ES-I3 (cell line): ENCODE data around the gene MTHFSD.

Experiments
- H3K36me3 ChIP-seq: 2 replicates; pipeline ENCODE4 v1.6.1; 2013; ENCODE audit warnings: mild to moderate bottlenecking, low read length, control low read depth, moderate library complexity; ENCODE audit not compliant: insufficient read depth
- H3K4me1 ChIP-seq: 2 replicates; pipeline ENCODE4 v1.6.1; 2013; ENCODE audit warnings: mild to moderate bottlenecking, control low read depth, low read length; ENCODE audit not compliant: insufficient read depth
- H3K9ac ChIP-seq: 2 replicates; pipeline ENCODE4 v1.6.1; 2013; ENCODE audit warnings: low read depth, mild to moderate bottlenecking, low read length, moderate library complexity
- H3K9me3 ChIP-seq: 2 replicates; pipeline ENCODE4 v1.6.1; 2013; ENCODE audit warnings: mild to moderate bottlenecking, low read length, moderate library complexity; ENCODE audit not compliant: control insufficient read depth, insufficient read depth

The MTHFSD gene, protein sequence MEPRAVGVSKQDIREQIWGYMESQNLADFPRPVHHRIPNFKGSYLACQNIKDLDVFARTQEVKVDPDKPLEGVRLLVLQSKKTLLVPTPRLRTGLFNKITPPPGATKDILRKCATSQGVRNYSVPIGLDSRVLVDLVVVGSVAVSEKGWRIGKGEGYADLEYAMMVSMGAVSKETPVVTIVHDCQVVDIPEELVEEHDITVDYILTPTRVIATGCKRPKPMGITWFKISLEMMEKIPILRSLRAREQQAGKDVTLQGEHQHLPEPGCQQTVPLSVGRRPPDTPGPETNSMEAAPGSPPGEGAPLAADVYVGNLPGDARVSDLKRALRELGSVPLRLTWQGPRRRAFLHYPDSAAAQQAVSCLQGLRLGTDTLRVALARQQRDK

DNA sequence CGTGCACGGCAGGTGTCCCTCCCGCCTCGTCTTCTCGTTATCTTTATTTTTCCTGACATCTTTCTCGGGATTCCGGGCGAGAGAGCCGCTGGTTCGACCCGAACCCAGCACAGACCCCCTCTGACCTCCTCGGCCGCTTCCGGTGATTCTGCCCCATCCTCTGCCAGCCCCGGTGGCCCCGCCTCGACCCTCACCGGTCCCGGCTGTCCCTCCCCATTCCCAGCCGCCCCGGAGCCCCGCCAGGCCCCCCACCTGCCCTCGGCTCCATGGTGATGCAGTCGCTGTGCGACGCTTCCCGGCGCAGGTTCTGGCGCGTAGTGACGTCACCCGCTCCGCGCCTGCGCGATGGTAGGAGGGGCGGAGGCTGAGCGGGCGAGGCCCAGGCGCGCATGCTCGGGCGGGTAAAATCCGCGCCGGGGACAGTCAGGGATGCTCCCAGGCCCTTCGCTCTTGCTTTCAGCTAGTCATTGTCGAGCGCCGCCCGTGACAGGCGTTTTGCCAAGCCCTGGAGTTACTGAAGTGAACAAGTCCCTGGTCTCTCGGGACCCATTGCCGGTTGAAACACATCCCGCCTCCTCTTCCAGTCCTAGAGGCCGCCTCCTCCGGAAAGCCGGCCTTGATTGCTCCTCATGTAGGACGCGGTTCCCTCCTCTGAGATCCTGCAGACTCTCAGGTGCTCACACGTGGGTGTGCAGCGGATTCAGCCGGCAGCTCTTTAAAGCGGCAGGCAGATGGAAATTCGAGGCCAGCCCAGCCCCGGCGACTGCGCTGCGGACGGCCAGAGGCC is at the start of gene MTHFSD:
TSS of gene MTHFSD (minus strand) at position 319 of the 787 bp plus-strand sequence. CDS start at position 268, 51 bp downstream.
- Histone ChIP-seq H3K9ac (peak within 1 kb of the TSS; percentile 71), H3K36me3 (no peaks in the 10 kb centered on the region; the same call in 1 of the 2 replicates), H3K9me3 (no peaks in the 10 kb centered on the region), H3K4me1 (peaks cover 4% of the 10 kb centered on the region)

DNA sequence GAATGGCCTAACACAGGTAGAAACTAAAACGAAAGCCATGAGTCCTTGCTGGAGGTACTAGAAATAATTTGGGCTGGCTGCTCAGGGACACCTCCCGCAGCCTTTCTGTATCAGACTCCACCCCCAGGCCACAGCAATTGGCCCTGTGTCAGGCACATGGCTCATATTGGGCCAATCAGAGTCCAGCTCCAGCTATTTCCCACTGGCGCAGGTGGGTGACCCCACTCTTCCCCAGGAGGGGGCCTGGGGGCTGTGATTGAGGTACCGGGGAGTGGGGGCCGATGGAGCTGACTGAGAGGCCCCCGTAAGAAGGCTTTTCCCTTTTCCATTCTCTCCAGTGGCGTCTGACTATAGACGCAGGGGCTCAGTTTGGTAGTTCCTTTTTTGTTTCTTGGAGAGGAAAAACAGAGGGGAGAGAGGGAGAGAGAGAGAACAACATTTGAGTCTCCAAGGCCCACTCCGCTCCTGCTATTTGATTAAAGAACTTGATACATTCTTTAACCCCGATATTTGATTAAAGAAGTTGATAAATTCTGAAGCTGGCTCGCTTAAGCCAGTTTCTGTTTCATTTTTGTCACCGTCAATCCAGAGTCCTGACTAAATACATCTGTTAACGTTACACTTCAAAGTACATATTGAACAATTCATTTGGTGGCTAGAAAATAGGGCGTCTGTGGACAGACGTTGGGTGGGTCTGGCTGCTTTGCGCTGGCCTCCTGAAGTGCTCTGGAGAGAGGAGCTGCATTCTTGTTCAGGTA is 49.6 kb upstream of the MTHFSD start:
- H3K36me3 ChIP-seq = no peaks in the 10 kb centered on the region
- no peak overlapping the region for H3K9ac ChIP-seq
- H3K4me1 ChIP-seq = peaks cover 12% of the 10 kb centered on the region
- H3K9me3 ChIP-seq = no peaks in the 10 kb centered on the region

DNA sequence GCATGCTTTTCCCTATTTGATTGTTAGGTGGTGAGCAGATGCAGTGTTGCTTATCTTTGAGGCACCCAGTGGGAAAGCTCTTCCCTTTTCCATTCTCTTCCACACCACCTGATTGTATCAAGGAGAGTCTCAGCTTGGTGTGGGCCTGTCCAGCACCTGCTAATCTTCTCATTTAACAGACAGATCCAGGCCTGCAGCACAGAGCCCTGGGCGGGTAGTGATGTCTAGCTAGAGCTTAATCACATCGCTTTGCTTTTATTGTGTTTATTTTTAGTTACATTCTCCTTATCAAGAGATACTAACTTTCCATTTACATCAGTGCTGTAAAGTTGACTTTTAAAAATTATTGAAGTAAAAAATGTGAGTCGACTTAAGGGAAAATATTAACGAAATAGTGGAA is 47.5 kb upstream of the MTHFSD start:
- no peak overlapping the region for H3K9ac ChIP-seq
- no peaks in the 10 kb centered on the region for H3K4me1 ChIP-seq
- no peaks in the 10 kb centered on the region for H3K36me3 ChIP-seq
- H3K9me3 ChIP-seq = no peaks in the 10 kb centered on the region

DNA sequence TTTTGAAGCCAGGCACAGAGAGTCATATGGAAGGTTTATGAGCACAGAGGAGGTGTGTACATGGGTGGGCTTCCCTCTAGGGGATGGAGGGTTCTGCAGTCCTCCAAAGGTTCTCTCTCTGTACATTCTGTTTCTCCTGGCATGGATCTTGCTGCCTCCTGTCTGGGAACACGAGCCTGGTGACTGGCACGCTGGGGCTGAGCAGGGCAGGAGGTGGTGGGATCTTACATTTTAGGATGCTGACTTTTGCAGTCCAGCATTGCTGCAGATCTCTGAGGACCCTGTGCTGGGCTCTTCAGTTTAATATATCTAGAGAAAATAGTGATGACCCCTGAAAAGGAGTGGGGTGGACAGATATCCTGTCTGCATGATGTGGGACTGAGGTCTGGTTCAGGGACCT is 46.3 kb upstream of the MTHFSD start:
- H3K9me3 ChIP-seq = no peaks in the 10 kb centered on the region
- H3K36me3 ChIP-seq = no peaks in the 10 kb centered on the region
- H3K9ac ChIP-seq = no peak overlapping the region
- H3K4me1 ChIP-seq = no peaks in the 10 kb centered on the region

DNA sequence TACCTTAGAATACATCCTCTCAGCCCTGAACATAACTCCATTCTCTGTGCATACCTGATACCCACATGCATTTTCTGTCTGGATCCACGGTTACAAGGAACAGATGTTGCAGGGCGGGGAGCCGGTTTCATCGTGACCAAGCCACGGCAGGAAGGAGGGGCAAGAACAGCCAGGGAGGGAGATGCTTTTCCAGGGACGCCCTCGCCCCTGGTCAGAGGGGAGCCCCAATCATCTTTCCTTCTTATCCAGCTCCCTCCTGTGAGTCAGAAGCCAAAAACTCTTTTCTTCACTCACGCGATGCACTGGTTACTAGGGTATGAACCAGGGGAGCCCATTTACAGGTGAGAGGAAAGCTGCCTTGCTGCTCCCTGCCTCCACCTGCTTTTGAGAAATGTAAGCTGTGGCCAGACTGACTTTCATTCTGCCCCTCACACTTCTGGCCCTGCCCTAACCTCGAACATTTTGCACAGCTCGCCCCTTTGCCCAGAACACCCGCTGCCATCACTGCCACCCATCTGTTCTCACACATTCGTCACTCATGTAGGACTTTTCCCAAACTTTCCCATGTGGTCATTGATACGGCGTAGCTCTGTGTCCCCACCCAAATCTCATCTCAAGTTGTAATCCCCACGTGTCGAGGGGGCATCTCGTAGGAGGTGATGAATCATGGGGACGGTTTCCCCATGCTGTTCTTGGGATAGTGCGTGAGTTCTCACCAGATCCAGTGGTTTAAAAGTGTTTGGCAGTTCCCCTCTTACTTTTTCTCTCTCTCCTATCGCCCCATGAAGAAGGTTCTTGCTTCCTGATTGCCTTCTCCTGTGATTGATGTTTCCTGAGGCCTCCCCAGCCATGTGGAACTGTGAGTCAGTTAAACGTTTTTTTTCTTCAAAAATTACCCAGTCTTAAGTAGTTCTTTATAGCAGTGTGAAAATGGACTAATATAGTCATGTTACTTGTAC is 43.9 kb upstream of the MTHFSD start:
- Histone ChIP-seq H3K4me1 (no peaks in the 10 kb centered on the region), H3K9me3 (no peaks in the 10 kb centered on the region), H3K36me3 (no peaks in the 10 kb centered on the region), H3K9ac (no peak overlapping the region)

DNA sequence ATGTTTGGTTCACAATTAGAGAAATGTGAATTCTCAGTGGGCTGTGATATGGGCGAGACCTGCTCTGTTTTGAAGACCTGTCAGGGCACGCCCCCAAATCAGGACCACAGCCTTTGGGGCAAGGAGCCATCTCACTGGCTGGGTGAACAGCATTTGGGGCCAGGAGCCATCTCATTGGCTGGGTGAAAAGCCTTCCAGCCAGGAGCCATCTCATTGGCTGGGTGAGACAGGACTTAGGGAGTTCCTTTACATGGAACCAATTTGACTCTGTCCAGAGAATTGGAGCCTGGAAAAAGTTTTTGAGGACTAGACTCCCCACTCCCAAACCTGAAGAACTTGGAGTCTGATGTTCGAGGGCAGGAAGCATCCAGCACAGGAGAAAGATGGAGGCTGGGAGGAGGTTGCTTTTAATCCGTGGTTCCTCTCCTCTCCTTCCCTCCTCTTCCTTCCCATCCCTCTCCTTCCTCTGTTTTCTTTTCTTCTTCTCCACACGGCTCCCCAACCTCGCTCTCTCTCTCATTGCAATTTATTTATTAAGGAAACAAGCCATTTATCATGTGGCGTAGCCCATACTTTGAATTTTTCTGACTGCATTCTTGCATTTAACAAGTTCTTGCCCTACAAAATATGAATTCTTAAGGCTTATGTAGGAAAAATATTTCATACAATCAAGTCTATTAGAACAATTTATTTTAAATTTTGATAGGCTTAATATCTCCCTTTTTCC is 43.0 kb upstream of the MTHFSD start:
- H3K36me3 ChIP-seq = no peaks in the 10 kb centered on the region
- H3K9me3 ChIP-seq = no peaks in the 10 kb centered on the region
- no peaks in the 10 kb centered on the region for H3K4me1 ChIP-seq
- H3K9ac ChIP-seq = no peak overlapping the region

DNA sequence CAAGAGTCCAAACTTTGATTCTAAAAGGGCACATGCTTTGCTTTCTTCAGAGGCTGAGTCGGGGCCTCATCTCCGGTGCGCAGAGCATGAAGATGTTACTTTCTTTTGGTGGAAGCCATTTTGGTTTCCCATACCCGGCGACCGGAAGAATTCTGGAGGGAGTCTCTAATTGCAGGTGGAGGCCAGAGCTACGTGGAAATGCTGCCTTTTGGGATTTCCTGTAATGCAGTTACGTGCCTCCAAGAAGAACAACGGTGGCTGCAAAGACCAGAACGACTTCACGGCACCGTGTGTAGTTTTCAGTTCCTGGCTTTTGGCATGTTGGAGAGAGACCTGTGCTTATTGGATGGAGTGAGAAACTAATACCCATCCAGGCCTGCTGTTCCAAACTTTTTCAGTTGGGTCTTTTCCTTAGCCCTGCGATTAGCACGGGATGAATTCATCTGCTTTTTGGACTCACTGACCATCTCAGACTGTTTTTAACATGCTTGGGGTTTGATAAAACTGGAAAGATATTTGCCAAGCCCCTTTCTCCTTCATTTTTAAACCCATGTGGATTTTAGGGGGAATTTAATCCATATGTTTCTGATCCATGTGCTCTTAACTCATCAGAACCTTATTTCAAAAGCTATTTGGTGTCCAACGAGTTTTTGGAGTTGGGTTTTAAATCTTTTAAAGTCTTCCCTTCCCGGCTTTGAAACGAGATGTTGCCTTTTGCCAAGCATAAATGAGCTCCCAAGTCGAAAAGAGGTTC is 42.3 kb upstream of the MTHFSD start:
- Histone ChIP-seq H3K36me3 (no peaks in the 10 kb centered on the region), H3K9me3 (no peaks in the 10 kb centered on the region), H3K9ac (no peak overlapping the region), H3K4me1 (no peaks in the 10 kb centered on the region)

DNA sequence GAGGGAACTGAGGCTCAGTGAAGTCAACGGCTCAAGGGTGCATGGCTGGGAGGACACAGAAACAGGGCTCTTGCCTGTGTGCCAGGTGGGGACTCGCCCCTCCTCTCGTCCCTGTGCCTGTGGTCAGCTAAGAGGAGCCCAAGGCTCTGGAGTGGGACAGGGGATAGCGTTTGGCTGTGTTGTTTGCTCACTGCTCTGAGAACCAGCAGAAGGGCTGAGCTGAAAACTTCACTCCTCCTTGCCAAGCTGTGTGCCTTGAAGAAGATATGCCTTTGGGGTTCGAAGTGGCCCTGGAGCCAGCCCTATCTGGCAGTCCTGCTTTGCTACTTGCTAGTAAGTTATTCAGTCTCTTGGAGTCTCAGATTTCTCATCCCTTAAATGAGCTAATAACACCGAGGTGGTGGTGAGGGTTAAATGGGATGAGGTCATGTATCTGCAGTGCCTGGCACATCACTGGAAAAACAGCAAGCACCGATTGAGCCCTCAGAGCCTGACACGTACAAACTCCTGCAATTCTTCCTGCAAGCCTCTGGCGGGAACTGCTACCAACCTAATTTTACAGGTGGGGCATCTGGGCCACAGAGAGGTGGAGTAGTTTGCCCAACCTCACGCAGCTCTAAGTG is 41.1 kb upstream of the MTHFSD start:
- H3K36me3 ChIP-seq = no peaks in the 10 kb centered on the region; the same call in 1 of the 2 replicates
- H3K4me1 ChIP-seq = no peaks in the 10 kb centered on the region
- H3K9ac ChIP-seq = no peak overlapping the region
- H3K9me3 ChIP-seq = no peaks in the 10 kb centered on the region

DNA sequence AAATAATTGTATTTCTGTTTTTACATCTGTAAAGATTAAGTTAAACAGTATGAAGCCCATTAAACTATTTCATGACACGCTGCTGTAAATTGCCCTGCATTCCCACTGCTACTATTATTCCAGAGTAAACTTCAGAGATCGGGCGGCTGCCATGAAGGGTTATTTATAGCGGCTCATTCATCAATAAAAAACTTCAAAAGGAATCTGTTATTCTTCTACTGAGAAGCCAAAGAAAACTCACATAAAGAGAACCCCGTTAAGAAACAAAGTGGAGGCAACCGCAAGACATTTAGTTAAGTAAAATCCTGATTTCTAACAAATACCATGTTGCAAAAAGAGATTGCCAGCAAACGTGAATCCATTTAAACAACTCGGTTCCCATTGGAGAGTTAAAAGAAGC is 39.7 kb upstream of the MTHFSD start:
- Histone ChIP-seq H3K9me3 (no peaks in the 10 kb centered on the region), H3K36me3 (no peaks in the 10 kb centered on the region; the same call in none of the 2 replicates), H3K9ac (no peak overlapping the region), H3K4me1 (peaks cover 5% of the 10 kb centered on the region; the same call in 1 of the 2 replicates)

DNA sequence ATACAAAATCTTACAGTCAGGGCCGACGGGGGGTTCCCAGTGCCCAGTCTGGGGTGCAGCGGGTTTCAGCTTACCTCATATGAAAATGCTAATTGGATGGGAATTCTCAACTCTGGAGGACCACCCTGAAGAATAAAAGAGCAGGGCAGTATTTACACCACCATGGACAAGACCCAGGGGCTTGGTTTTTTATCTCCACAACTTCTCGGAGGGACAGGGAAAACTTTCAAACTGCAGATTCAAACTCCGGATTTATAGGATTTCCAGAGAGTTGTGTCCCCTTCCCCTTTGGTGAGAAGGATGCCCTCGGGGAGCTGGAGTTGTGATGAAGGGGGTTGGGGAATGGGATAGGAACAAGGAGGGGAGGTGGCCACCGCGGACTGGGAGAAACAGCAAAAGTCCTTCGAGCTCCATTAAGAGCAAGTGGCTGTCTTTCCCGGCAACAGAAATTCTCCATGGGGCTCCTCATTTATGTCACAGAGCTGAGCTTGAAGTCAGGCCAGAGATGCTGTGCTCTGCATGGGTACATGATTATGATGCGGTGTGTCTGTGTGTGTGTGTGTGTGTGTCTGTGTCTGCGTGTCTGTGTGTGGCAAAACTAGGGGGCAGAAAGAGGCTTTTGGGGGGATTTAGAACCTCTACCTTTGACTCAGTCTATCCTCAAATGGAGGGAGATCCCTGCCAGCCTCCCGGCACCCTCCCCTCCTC is 39.0 kb upstream of the MTHFSD start:
- Histone ChIP-seq H3K36me3 (no peaks in the 10 kb centered on the region; the same call in none of the 2 replicates), H3K9me3 (no peaks in the 10 kb centered on the region), H3K9ac (no peak overlapping the region), H3K4me1 (peaks cover 5% of the 10 kb centered on the region; the same call in 1 of the 2 replicates)

DNA sequence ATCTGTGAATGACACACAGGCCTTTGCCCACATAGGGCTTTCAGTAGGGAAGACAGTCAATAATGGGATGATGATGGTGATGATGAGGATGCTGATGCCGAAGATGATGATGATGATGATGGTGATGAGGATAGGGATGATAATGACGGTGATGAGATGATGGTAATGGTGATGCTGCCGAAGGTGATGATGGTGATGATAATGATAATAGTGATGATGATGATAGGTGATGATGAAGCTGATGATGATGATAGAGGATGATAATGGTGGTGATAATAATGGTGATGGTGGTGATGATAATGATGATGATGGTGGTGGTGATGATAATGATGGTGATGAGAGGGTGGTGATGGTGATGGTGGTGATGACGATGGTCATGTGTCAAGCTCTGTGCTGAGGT is 36.2 kb upstream of the MTHFSD start:
- Histone ChIP-seq H3K9me3 (no peaks in the 10 kb centered on the region), H3K9ac (no peak overlapping the region), H3K4me1 (peaks cover 5% of the 10 kb centered on the region; the same call in 1 of the 2 replicates), H3K36me3 (no peaks in the 10 kb centered on the region; the same call in none of the 2 replicates)
